ENCODE measurements around the gene FAM81A.
"Not testable (repeated sequence)": the region's sequence is repeated elsewhere in the genome, so short reads cannot be mapped to it uniquely, and the experiment has no call there.

The FAM81A gene

DNA sequence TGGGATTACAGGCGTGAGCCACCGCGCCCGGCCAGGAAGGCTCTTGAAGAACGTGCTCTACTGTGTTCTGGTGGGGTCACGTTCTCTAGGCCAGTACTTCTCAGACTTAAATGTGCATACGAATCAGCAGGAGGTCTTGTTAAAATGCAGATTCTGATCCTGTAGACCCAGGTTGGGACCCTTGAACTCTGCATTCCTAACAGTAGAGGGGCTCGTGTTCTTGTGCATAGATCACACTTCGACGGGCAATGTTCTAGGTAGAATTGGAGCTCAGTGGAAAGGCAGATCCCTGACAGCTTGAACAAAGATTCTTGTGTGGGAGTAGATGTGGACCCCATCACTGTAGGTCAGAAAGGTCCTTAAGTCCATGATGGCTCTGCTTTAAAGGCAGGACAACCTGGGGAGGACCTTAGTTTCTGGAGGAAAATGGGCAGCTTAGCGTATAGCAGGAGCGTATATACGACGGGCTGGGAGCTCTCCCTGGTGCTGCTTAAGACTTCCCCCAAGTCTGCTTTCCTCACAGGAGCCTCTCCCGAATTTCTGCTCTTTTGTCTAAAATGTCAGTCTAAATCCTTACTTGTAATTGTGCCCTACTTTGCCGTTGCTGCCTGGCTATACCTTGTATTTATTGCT is 16.9 kb upstream of the FAM81A start:
- ATAC-seq, result peak; percentile 57; the same call in 2 of the 3 replicates
- TF ChIP-seq PPARA (CRISPR knock-in tag; IDR thresholded peaks at IDR 0.05; ENCODE audit: borderline replicate concordance) (no peak), CSDC2 (CRISPR knock-in tag; IDR thresholded peaks at IDR 0.05) (no peak), ZNF565 (CRISPR knock-in tag; conservative IDR thresholded peaks at IDR 0.05; ENCODE audit: low read depth) (no peak), OSR1 (CRISPR knock-in tag; IDR thresholded peaks at IDR 0.05) (no peak), SNAI2 (CRISPR knock-in tag; IDR thresholded peaks at IDR 0.05) (no peak), RARB (CRISPR knock-in tag; IDR thresholded peaks at IDR 0.05) (no peak), ARNTL (CRISPR knock-in tag; IDR thresholded peaks at IDR 0.05; ENCODE audit: borderline replicate concordance, low read depth) (no peak), TCF4 (CRISPR knock-in tag; IDR thresholded peaks at IDR 0.05; ENCODE audit: borderline replicate concordance) (no peak), BACH2 (CRISPR knock-in tag; IDR thresholded peaks at IDR 0.05; ENCODE audit: borderline replicate concordance) (no peak)
- TF ChIP-seq, protein P1, sequence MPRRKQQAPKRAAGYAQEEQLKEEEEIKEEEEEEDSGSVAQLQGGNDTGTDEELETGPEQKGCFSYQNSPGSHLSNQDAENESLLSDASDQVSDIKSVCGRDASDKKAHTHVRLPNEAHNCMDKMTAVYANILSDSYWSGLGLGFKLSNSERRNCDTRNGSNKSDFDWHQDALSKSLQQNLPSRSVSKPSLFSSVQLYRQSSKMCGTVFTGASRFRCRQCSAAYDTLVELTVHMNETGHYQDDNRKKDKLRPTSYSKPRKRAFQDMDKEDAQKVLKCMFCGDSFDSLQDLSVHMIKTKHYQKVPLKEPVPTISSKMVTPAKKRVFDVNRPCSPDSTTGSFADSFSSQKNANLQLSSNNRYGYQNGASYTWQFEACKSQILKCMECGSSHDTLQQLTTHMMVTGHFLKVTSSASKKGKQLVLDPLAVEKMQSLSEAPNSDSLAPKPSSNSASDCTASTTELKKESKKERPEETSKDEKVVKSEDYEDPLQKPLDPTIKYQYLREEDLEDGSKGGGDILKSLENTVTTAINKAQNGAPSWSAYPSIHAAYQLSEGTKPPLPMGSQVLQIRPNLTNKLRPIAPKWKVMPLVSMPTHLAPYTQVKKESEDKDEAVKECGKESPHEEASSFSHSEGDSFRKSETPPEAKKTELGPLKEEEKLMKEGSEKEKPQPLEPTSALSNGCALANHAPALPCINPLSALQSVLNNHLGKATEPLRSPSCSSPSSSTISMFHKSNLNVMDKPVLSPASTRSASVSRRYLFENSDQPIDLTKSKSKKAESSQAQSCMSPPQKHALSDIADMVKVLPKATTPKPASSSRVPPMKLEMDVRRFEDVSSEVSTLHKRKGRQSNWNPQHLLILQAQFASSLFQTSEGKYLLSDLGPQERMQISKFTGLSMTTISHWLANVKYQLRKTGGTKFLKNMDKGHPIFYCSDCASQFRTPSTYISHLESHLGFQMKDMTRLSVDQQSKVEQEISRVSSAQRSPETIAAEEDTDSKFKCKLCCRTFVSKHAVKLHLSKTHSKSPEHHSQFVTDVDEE (CRISPR knock-in tag; IDR thresholded peaks at IDR 0.05), result no peak

DNA sequence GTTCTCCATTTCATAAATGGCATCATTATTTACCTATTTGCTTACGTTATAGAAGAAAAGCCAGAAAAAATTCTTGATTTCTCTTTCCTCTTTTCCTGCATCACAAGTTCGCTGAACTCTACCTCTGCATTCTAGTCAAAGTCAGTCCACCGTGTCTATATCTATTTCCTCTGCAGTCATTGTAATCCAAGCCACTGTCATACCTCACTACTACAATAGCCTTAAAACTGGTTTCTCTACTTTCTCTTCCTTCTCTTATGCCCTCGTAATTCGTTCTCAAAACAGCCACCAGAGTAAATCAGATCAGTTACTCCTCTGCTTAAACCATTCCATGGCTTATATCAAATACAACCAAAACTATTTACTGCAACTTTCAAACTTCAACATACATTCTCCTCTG is 13.4 kb upstream of the FAM81A start:
- ATAC-seq, result no peak
- TF ChIP-seq ZFP30 (CRISPR knock-in tag; IDR thresholded peaks at IDR 0.05), result no peak
- TF ChIP-seq ESRRG (CRISPR knock-in tag; IDR thresholded peaks at IDR 0.05), result no peak
- TF ChIP-seq OSR1 (CRISPR knock-in tag; IDR thresholded peaks at IDR 0.05), result no peak
- TF ChIP-seq SNAI2 (CRISPR knock-in tag; IDR thresholded peaks at IDR 0.05), result no peak
- TF ChIP-seq, protein P2, sequence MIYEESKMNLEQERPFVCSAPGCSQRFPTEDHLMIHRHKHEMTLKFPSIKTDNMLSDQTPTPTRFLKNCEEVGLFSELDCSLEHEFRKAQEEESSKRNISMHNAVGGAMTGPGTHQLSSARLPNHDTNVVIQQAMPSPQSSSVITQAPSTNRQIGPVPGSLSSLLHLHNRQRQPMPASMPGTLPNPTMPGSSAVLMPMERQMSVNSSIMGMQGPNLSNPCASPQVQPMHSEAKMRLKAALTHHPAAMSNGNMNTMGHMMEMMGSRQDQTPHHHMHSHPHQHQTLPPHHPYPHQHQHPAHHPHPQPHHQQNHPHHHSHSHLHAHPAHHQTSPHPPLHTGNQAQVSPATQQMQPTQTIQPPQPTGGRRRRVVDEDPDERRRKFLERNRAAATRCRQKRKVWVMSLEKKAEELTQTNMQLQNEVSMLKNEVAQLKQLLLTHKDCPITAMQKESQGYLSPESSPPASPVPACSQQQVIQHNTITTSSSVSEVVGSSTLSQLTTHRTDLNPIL (CRISPR knock-in tag; IDR thresholded peaks at IDR 0.05; ENCODE audit: low read depth), result no peak
- no peak for TF ChIP-seq CSDC2 (CRISPR knock-in tag; IDR thresholded peaks at IDR 0.05)
- TF ChIP-seq ZFP3 (CRISPR knock-in tag; IDR thresholded peaks at IDR 0.05), result no peak
- TF ChIP-seq RARB (CRISPR knock-in tag; IDR thresholded peaks at IDR 0.05), result no peak
- no peak for TF ChIP-seq TCF4 (CRISPR knock-in tag; IDR thresholded peaks at IDR 0.05; ENCODE audit: borderline replicate concordance)
- no peak for TF ChIP-seq BACH2 (CRISPR knock-in tag; IDR thresholded peaks at IDR 0.05; ENCODE audit: borderline replicate concordance)
- TF ChIP-seq, protein P3, sequence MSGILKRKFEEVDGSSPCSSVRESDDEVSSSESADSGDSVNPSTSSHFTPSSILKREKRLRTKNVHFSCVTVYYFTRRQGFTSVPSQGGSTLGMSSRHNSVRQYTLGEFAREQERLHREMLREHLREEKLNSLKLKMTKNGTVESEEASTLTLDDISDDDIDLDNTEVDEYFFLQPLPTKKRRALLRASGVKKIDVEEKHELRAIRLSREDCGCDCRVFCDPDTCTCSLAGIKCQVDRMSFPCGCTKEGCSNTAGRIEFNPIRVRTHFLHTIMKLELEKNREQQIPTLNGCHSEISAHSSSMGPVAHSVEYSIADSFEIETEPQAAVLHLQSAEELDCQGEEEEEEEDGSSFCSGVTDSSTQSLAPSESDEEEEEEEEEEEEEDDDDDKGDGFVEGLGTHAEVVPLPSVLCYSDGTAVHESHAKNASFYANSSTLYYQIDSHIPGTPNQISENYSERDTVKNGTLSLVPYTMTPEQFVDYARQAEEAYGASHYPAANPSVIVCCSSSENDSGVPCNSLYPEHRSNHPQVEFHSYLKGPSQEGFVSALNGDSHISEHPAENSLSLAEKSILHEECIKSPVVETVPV (CRISPR knock-in tag; IDR thresholded peaks at IDR 0.05), result no peak
- no peak for TF ChIP-seq ZNF70 (CRISPR knock-in tag; IDR thresholded peaks at IDR 0.05)
- TF ChIP-seq GLIS3 (CRISPR knock-in tag; IDR thresholded peaks at IDR 0.05), result no peak
- TF ChIP-seq PPARA (CRISPR knock-in tag; IDR thresholded peaks at IDR 0.05; ENCODE audit: borderline replicate concordance), result no peak
- no peak for TF ChIP-seq ZNF565 (CRISPR knock-in tag; conservative IDR thresholded peaks at IDR 0.05; ENCODE audit: low read depth)
- TF ChIP-seq, protein P1 (CRISPR knock-in tag; IDR thresholded peaks at IDR 0.05), result no peak
- TF ChIP-seq, protein P4, sequence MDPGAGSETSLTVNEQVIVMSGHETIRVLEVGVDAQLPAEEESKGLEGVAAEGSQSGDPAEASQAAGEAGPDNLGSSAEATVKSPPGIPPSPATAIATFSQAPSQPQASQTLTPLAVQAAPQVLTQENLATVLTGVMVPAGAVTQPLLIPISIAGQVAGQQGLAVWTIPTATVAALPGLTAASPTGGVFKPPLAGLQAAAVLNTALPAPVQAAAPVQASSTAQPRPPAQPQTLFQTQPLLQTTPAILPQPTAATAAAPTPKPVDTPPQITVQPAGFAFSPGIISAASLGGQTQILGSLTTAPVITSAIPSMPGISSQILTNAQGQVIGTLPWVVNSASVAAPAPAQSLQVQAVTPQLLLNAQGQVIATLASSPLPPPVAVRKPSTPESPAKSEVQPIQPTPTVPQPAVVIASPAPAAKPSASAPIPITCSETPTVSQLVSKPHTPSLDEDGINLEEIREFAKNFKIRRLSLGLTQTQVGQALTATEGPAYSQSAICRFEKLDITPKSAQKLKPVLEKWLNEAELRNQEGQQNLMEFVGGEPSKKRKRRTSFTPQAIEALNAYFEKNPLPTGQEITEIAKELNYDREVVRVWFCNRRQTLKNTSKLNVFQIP (CRISPR knock-in tag; IDR thresholded peaks at IDR 0.05; ENCODE audit: borderline replicate concordance, low read depth), result no peak
- no peak for TF ChIP-seq ZC3H10 (CRISPR knock-in tag; IDR thresholded peaks at IDR 0.05)
- TF ChIP-seq, protein P5, sequence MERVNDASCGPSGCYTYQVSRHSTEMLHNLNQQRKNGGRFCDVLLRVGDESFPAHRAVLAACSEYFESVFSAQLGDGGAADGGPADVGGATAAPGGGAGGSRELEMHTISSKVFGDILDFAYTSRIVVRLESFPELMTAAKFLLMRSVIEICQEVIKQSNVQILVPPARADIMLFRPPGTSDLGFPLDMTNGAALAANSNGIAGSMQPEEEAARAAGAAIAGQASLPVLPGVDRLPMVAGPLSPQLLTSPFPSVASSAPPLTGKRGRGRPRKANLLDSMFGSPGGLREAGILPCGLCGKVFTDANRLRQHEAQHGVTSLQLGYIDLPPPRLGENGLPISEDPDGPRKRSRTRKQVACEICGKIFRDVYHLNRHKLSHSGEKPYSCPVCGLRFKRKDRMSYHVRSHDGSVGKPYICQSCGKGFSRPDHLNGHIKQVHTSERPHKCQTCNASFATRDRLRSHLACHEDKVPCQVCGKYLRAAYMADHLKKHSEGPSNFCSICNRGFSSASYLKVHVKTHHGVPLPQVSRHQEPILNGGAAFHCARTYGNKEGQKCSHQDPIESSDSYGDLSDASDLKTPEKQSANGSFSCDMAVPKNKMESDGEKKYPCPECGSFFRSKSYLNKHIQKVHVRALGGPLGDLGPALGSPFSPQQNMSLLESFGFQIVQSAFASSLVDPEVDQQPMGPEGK (CRISPR knock-in tag; IDR thresholded peaks at IDR 0.05; ENCODE audit: borderline replicate concordance), result no peak

DNA sequence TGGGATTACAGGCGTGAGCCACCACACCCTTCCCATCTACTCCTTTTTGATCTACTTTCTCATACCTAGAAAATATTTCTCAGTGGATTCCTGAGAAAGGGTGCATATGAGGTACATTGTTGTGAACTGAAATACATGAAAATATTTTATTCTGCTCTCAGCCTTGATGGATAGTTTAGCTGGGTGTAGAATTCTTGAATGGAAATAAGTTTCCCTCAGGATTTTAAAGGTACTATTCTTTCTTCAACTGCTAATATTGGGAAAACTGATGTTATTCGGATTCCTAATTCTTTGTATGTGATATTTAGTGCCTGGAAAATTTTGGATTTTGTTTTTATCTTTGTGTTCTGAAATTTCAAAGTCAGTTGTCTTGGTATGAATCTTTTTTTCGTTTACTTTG is 9.1 kb upstream of the FAM81A start:
- not testable (repeated sequence) for ATAC-seq

All from SK-N-SH treated with all-trans-retinoic acid at 6 μM for 48 hours (cell line).